Jurkat, Clone E6-1 (cell line): ENCODE results near the gene CSF3R. TPM values are rescaled to one million over a fixed set of nuclear protein-coding genes. Genes with fewer than 3 reads are reported as not detected.
A peak's percentile ranks its signal among the peaks of the same experiment; 100 is the strongest.

Experiments
- DNase-seq: peaks from one replicate; pipeline ENCODE4 v3.0.0-alpha.2; 2011; ENCODE audit warnings: low read depth, low spot score
- H3K4me3 ChIP-seq: 2 replicates; pipeline ENCODE4 v1.5.1; 2011; ENCODE audit warnings: mild to moderate bottlenecking, low read length, control low read depth, moderate library complexity
- polyA plus RNA-seq: library from polyadenylated mRNA; unstranded; fragments of >200 nt; gene quantifications from one replicate; pipeline ENCODE4 v1.2.1, GENCODE V29; 2012; ENCODE audit warnings: missing spikeins; ENCODE audit not compliant: insufficient read length, insufficient read depth

CSF3R gene
- not detected for polyA plus RNA-seq

GRCh38 chr1:36482724-36483388 lies at the start of gene CSF3R:
Gene CSF3R (minus strand): TSS chr1:36482913. CDS start chr1:36479496, 3,417 bp downstream.
- DNase-seq, result no peak
- H3K4me3 ChIP-seq, result no peak within 1 kb of the TSS

DNA sequence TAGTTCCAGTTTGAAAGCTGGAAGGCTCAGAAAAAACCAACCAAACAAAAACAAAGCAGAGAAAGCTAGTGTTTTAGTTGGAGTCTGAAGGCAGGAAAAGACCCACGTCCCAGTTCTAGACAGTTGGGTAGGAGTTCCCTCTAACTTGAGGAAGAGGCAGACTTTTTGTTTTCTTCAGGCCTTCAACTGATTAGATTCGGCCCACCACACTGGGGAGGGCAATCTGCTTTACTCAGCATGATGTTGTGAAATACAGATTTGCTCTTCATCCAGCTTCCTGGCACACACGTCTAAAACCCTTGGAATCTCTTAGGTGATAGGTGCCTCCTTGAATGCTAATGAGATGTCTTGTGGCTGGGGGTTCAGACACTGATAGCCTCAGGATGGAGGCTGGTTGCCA lies 49.1 kb upstream of the CSF3R start:
- no peak overlapping the region for H3K4me3 ChIP-seq
- DNase-seq, result no peak

GRCh38 chr1:36530791-36531190 lies 48.1 kb upstream of the CSF3R start:
- no peak for DNase-seq
- H3K4me3 ChIP-seq, result no peak overlapping the region

GRCh38 chr1:36530261-36530660 lies 47.5 kb upstream of the CSF3R start:
- DNase-seq, result no peak
- no peak overlapping the region for H3K4me3 ChIP-seq

DNA sequence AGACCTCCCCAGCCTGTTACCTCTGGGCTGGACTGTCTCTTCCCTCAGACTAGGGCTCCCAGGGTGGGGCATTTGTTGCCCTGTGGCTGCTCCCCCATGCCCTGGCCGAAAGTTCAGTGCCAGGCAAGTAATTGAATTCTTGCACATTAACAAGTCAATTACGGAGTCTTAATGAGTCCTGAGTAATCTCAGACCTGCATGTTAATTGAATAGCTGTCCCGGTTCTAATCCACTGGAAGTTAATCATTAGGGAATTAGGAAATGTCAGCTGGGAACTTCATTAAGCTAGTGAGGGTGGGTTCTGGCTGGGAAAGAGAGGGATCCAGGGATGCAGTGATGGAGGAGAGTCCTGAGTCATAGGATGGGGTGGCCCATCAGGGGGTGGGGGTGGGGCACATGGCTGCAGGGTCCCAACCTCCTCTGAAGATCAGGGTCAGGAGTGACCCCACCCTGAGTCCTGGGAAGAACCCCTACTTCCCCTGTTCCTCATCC lies 47.1 kb upstream of the CSF3R start:
- no peak for DNase-seq
- H3K4me3 ChIP-seq, result no peak overlapping the region

- DNase-seq, result peak; percentile 10
- H3K4me3 ChIP-seq, result no peak overlapping the region
Observed at GRCh38 chr1:36528361-36529349, 45.9 kb upstream of the CSF3R start.

DNA sequence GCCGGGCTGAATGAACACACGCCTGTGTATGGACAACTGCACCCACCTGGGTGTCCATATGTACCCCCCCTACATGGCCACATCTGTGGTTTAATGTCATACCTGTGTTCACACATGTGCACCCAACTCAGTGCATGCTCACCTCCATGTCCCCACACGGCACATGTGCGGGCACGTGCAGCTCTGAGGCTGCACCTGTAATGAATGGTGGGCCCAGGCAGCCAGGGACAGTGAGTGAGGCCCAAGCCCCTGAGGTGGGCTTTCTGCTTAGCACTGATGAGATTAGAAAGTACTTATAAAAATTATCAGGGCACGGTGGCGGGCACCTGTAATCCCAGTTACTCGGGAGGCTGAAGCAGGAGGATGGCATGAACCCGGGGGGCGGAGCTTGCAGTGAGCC lies 42.5 kb upstream of the CSF3R start:
- H3K4me3 ChIP-seq, result no peak overlapping the region
- DNase-seq, result no peak

DNA sequence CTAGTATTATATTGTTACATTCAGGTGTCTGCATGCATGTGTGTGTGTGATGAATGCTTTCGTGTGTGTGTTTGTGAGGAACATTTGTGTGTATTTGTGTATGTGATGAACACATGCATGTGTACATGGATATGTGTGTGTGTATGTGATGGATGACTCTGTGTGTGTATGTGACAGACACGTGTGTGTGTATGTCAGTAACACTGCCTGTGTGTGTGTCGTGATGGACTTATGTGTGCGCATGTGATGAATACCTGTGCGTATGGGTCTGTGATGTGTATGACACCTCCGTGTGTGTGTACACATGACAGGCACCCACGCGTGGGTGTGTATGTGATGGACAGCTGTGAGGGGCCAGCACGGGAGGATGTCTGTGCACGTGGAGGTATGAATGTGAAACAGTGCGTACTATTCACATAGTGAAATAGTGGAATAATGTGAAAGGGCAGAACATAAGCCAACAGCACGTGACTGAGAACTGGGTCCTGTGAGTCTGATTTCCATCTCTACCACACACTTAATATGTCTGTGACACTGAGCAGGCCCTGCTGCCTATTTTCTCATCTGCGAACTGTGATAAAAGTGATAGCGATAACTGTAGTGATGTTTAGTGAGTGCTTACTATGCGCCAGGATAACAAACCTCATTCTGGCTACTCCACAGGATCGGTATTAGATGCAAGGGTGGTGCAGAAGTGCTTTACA lies 41.8 kb upstream of the CSF3R start:
- DNase-seq, result no peak
- H3K4me3 ChIP-seq, result no peak overlapping the region

DNA sequence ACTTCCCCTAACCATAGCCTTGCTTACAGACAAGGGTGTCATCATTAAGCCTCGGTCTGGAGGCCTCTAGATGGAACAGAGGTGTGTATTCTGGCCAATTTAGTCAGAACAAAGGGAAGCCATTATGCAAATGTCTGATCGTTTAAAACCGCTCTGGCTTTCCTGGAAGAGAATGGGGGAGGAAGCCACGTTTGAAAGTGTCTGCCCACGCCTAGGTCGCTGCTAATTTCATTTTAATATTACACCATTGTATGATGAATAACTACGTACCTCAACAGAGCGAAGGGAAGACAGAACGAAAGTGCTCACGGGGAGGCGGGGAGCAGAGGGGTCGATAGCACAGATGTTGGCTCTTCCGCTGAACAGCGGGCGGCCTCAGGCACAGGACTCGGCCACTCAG lies 41.1 kb upstream of the CSF3R start:
- no peak overlapping the region for H3K4me3 ChIP-seq
- no peak for DNase-seq

DNA sequence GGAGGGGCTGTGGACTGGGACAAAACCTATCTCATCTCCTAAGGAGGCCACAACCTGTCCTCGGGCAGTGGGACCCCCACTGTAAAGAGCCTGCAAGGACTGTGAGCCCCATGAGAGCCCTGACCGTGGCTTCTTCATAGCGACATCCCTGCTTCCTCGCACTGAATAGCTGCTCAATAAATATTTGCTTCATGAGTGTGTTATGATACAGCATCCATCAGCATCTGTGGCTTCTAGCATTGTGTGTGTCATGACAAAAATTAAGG lies 40.5 kb upstream of the CSF3R start:
- no peak overlapping the region for H3K4me3 ChIP-seq
- no peak for DNase-seq

- H3K4me3 ChIP-seq, result no peak overlapping the region
- no peak for DNase-seq
Observed at GRCh38 chr1:36522461-36523229, 39.9 kb upstream of the CSF3R start.

GRCh38 chr1:36522021-36522420 lies 39.3 kb upstream of the CSF3R start:
- no peak overlapping the region for H3K4me3 ChIP-seq
- DNase-seq, result no peak

GRCh38 chr1:36520771-36521420 lies 38.2 kb upstream of the CSF3R start:
- no peak for DNase-seq
- H3K4me3 ChIP-seq, result no peak overlapping the region

DNA sequence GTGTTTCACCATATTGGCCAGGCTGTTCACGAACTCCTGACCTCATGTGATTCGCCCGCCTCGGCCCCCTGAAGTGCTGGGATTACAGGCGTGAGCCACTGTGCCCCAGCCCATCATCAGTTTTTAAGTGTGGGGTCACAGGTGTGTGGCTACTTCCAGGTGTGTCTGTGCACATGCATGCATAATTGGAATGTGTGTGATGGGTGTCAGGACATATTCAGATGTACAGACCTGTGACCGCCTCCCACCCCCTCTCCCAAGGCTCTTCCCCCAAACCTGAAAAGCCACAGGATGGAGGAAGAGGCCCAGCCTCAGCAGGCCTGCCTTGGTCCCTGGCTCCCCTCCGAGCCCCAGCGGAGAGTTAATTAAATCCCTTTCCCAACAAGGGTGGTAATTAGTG lies 37.3 kb upstream of the CSF3R start:
- no peak overlapping the region for H3K4me3 ChIP-seq
- DNase-seq, result no peak

GRCh38 chr1:36517011-36517771 lies 34.5 kb upstream of the CSF3R start:
- DNase-seq, result no peak
- no peak overlapping the region for H3K4me3 ChIP-seq

DNA sequence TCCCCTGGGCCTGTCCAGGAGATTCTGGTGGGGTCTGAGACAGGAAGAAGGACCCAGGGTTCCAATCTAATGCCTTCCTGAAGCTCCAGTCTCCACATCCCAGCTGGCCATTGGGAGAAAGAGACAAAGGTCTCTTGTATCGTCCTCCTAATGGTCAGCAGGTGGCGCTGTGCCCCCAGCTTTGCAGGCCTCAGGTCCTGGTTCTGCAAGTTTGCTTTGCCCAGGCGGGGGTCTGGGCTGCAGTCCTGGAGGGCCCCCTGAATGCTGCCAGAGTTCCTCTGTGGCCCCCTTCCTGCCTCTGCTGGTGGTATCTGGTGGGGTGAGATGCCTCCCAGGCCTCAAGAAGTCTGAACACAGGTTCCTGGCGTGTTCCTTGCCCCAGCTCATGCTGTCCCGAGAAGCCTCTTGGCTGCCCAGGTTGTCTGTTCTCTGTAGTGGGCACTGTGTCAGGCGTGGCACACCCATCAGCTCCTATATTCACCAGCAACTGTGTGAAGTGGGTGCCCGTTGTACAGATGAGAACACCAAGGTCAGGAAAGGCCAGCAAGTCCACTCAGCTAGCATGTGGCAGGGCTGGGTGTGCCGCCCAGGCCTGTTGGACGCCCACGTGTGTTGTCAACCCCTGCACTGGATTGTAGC lies 33.8 kb upstream of the CSF3R start:
- DNase-seq, result peak; percentile 17

DNA sequence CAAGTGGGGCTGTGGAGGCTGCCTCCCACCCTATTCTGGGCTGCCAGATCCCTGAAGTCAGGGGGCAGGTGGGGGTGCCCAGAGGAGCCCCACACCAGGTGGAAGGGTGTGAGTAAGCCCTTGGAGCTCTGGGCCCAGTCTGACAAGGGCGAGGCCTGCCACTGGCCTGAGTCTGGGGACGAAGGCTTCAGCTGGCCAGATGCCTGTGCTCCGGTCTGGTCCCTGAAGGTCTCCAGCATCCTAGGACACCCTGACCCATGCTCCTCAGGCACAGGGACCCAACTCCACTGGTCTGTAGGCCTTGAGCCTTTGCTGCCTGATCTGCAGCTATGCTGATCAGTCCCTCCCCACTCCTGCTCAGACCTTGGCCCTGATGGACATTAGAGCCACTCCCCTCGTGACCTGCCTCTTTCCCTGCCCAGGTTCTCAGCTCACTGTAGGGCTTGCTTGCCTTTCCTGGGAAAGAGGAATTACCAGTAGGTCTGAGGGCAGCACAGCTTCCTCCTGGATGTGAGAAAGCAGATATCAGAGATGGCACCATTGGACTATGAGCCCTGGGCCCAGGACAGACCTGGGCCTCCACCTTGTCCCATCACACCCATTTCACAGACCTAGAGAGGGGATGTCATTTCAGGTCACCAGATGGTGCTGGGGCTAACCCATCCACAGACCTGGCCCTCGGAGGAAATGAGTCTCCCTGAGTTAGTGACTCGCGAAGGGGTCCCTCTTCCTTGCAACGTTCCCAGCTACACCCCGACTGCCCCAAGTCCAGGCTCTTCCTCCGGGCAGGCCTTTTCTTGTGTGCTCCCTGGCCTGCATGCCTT lies 32.8 kb upstream of the CSF3R start:
- no peak overlapping the region for H3K4me3 ChIP-seq
- no peak for DNase-seq

More for the DNA sequence above, 33.8 kb upstream of the CSF3R start:
- H3K4me3 ChIP-seq, result no peak overlapping the region
